ENCODE measurements around the gene BMAL1.
"Not testable (repeated sequence)": the region's sequence is repeated elsewhere in the genome, so short reads cannot be mapped to it uniquely, and the experiment has no call there.

The BMAL1 gene

GRCh38 chr11:13277768-13278608 lies at the start of gene BMAL1:
TSS of gene BMAL1 (plus strand) at chr11:13277790. CDS start at chr11:13354309, 76,519 bp downstream.
- DNase-seq: peak; percentile 86

GRCh38 chr11:13228572-13228971 lies 49.0 kb upstream of the BMAL1 start:
- no peak for DNase-seq

DNA sequence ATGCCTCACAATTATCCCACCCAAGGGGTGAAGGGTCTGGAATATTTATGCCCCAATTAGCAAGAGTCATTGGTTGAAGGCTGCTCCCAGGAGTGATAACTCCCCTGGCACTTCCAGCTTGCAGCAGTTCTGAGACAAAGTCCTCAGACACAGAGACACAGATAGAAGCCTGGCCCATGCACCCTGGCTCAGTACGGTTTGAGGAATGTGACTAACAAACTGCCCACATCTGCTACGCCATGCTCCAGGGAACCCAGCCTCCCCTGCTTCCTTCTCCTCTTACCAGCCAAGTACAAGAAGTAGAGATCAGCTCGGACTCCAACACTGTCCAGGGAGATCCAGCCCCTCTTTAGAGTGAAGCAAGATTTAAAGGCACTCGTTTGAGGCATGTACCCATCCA lies 48.5 kb upstream of the BMAL1 start:
- DNase-seq: no peak

- DNase-seq: no peak
These were observed 47.8 kb upstream of the BMAL1 start for GRCh38 chr11:13229711-13230318.

GRCh38 chr11:13233173-13233745 lies 44.3 kb upstream of the BMAL1 start:
- no peak for DNase-seq

DNA sequence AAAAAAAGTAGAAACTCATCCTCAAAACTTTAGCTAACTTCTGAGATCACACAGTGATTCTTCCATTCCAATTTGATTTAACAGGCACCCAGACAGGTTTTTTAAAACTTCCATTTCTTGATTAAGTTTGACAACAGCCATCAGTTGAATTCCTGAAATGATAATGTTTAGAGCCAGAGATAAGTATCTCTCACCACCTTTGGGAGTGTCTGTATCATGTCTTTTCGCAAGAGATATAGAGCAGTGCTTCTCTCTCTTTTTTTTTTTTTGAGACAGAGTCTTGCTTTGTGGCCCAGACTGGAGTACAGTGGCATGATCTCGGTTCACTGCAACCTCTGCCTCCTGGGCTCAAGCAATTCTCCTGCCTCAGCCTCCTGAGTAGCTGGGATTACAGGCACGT lies 41.7 kb upstream of the BMAL1 start:
- no peak for DNase-seq

GRCh38 chr11:13236626-13237025 lies 41.0 kb upstream of the BMAL1 start:
- no peak for DNase-seq

DNA sequence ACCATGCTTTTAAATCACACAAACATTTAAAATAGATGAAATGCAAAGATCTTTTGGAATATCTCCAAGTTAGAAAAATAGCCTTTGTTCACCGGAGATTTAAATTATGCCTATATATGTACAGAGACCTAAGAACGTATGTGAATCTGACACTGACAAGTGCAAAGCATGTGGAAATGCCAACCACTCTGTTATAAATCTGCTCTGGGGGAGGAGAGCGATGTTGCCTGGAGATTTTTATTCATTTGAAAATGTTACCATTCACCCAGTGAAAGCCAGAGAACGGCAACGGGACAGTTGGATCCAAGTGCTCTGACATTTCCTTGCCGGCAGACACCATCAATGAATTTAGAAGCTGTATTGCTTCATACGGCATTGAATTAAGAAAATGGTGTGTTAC lies 39.8 kb upstream of the BMAL1 start:
- DNase-seq: no peak

DNA sequence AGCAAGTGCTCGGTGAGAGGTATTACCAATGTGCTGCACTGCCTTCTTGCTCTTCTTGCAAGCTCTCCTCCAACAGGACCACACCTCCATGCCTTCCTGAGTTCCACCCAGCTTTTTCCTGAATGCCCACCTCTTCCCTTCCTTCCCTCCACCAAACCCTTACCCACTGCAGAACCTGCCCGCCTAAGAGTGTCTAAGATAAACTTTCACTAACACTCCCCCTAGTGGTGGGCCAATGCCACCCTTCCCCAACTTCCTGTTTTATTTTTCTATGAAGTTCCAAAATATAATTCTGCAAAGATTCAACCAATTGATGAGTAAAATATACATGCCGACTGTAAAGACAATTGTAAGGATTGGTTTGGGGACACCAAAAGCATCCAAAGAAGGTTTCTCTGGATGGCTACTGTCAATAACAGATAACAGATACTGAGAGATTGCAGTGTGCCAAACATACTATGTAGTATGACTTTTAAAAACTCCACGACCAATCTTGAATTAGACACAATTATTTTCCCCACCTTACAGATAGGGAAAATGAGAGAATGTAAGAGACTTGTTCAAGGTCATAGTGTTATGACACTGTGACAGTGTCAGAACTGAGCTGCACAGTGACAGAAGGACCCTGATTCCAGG lies 38.6 kb upstream of the BMAL1 start:
- peak; percentile 79 for DNase-seq

GRCh38 chr11:13242564-13242963 lies 35.0 kb upstream of the BMAL1 start:
- DNase-seq: no peak

GRCh38 chr11:13247606-13248296 lies 29.8 kb upstream of the BMAL1 start:
- no peak for DNase-seq

- no peak for DNase-seq
These were observed 28.4 kb upstream of the BMAL1 start for GRCh38 chr11:13249177-13249576.

- DNase-seq: no peak
These were observed 27.6 kb upstream of the BMAL1 start for GRCh38 chr11:13249992-13250391.

DNA sequence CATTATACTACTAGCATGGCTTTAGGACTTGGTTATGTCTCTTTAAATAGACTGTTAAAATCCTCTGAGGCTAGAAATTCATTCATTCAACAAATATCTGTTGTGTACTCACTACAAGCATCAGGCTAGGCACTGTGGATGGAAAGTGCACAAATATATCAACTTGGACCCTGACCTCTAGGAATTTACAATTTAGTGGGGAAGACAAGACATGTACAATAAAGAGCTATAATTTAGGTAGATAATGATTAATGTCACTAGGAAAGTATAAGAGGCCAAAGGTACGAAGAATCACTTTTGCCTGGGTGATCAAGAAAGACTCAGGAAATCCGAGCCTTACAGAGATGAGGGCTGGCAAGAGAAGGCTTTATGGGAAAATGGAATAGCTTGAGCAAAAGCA lies 25.6 kb upstream of the BMAL1 start:
- DNase-seq: no peak

- DNase-seq: no peak
These were observed 25.2 kb upstream of the BMAL1 start for GRCh38 chr11:13252438-13252837.

- no peak for DNase-seq
These were observed 21.4 kb upstream of the BMAL1 start for GRCh38 chr11:13256216-13256615.

DNA sequence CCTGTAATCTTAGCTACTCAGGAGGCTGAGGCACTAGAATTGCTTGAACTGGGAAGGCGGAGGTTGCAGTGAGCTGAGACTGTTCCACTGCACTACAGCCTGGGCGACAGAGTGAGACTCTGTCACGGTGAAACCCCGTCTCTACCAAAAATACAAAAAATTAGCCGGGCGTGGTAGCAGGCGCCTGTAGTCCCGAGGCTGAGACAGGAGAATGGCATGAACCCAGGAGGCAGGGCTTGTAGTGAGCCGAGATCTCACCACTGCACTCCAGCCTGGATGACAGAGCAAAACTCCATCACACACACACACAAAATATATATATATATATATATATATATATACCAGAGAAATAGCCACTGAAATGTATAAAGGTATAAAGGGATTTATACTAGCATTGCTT lies 19.5 kb upstream of the BMAL1 start:
- DNase-seq: not testable (repeated sequence)

- no peak for DNase-seq
These were observed 18.7 kb upstream of the BMAL1 start for GRCh38 chr11:13258855-13259254.

- no peak for DNase-seq
These were observed 18.2 kb upstream of the BMAL1 start for GRCh38 chr11:13259374-13259773.

GRCh38 chr11:13260201-13260962 lies 17.2 kb upstream of the BMAL1 start:
- no peak for DNase-seq

- no peak for DNase-seq
These were observed 16.5 kb upstream of the BMAL1 start for GRCh38 chr11:13260963-13261588.

DNA sequence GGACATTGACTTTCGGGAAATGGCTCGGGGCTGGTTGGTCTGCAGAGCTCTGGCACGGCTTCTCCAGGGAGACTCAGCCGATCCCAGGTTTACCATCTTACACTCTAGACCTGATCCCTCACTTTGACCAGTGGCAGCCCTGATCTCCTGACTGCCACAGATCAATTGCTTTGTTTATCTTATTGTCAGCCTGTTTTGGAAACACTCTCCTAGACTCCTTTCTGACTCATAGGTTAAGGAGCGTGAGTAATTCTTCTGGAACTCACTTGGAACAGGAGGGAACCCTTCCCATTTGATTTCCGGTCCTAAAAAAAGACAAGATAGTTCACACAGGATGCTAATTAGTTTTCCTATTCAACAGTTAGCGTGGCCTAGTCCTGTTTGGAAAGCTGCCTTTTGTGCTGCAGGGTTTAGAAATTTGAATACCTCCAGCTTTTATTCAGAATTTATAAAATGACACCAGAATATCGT lies 16.0 kb upstream of the BMAL1 start:
- DNase-seq: no peak
